ENCODE results near the gene C6orf52.

Gene C6orf52

GRCh38 chr6:10658910-10659698, 35.3 kb downstream of the C6orf52 start:
- DNase-seq (ENCODE audit: low read depth in 3 of 3, low spot score in 1 of 3): no peak

GRCh38 chr6:10655508-10656055, 38.8 kb downstream of the C6orf52 start:
- DNase-seq (ENCODE audit: low read depth in 3 of 3, low spot score in 1 of 3): no peak

- no peak for DNase-seq (ENCODE audit: low read depth in 3 of 3, low spot score in 1 of 3)
Observed at GRCh38 chr6:10644225-10644624, 50.2 kb downstream of the C6orf52 start.

- no peak for DNase-seq (ENCODE audit: low read depth in 3 of 3, low spot score in 1 of 3)
Observed at GRCh38 chr6:10643201-10643651, 51.2 kb downstream of the C6orf52 start.

GRCh38 chr6:10641528-10641927, 52.9 kb downstream of the C6orf52 start:
- no peak for DNase-seq (ENCODE audit: low read depth in 3 of 3, low spot score in 1 of 3)

GRCh38 chr6:10640412-10640811, 54.0 kb downstream of the C6orf52 start:
- no peak for DNase-seq (ENCODE audit: low read depth in 3 of 3, low spot score in 1 of 3)

GRCh38 chr6:10633216-10633615, 61.2 kb downstream of the C6orf52 start:
- DNase-seq (ENCODE audit: low read depth in 3 of 3, low spot score in 1 of 3): no peak

- no peak for DNase-seq (ENCODE audit: low read depth in 3 of 3, low spot score in 1 of 3)
Observed at GRCh38 chr6:10630178-10630577, 64.2 kb downstream of the C6orf52 start.

- no peak for DNase-seq (ENCODE audit: low read depth in 3 of 3, low spot score in 1 of 3)
Observed at GRCh38 chr6:10627800-10628199, 66.6 kb downstream of the C6orf52 start.

GRCh38 chr6:10626154-10626741, 68.2 kb downstream of the C6orf52 start:
- DNase-seq (ENCODE audit: low read depth in 3 of 3, low spot score in 1 of 3): no peak

GRCh38 chr6:10624836-10625235, 69.6 kb downstream of the C6orf52 start:
- DNase-seq (ENCODE audit: low read depth in 3 of 3, low spot score in 1 of 3): no peak

- DNase-seq (ENCODE audit: low read depth in 3 of 3, low spot score in 1 of 3): no peak
Observed at GRCh38 chr6:10621847-10622246, 72.6 kb downstream of the C6orf52 start.
